ES-I3 (cell line): ENCODE data around the gene MSH4.
"Not testable (repeated sequence)": the region's sequence is repeated elsewhere in the genome, so short reads cannot be mapped to it uniquely, and the experiment has no call there.

Experiments used
- H3K36me3 ChIP-seq: 2 replicates; pipeline ENCODE4 v1.6.1; 2013; ENCODE audit warnings: mild to moderate bottlenecking, low read length, control low read depth, moderate library complexity; ENCODE audit not compliant: insufficient read depth
- H3K4me1 ChIP-seq: 2 replicates; pipeline ENCODE4 v1.6.1; 2013; ENCODE audit warnings: mild to moderate bottlenecking, control low read depth, low read length; ENCODE audit not compliant: insufficient read depth
- H3K9ac ChIP-seq: 2 replicates; pipeline ENCODE4 v1.6.1; 2013; ENCODE audit warnings: low read depth, mild to moderate bottlenecking, low read length, moderate library complexity
- H3K9me3 ChIP-seq: 2 replicates; pipeline ENCODE4 v1.6.1; 2013; ENCODE audit warnings: mild to moderate bottlenecking, low read length, moderate library complexity; ENCODE audit not compliant: control insufficient read depth, insufficient read depth

MSH4 gene

GRCh38 chr1:75812065-75812464, 15.4 kb downstream of the MSH4 start:
- Histone ChIP-seq H3K9ac (no peak overlapping the region), H3K9me3 (no peaks in the 10 kb centered on the region), H3K36me3 (no peaks in the 10 kb centered on the region), H3K4me1 (no peaks in the 10 kb centered on the region)

GRCh38 chr1:75823596-75823995, 26.9 kb downstream of the MSH4 start:
- H3K36me3 ChIP-seq, H3K9me3 ChIP-seq, H3K9ac ChIP-seq, H3K4me1 ChIP-seq: not testable (repeated sequence)

- no peaks in the 10 kb centered on the region for H3K9me3 ChIP-seq
- no peak overlapping the region for H3K9ac ChIP-seq
- H3K4me1 ChIP-seq: no peaks in the 10 kb centered on the region
- H3K36me3 ChIP-seq: no peaks in the 10 kb centered on the region
Observed at GRCh38 chr1:75836528-75837100, 39.9 kb downstream of the MSH4 start.

GRCh38 chr1:75838079-75838478, 41.4 kb downstream of the MSH4 start:
- no peaks in the 10 kb centered on the region for H3K4me1 ChIP-seq
- no peak overlapping the region for H3K9ac ChIP-seq
- H3K36me3 ChIP-seq: no peaks in the 10 kb centered on the region
- H3K9me3 ChIP-seq: no peaks in the 10 kb centered on the region

- Histone ChIP-seq H3K9ac (no peak overlapping the region), H3K4me1 (no peaks in the 10 kb centered on the region), H3K9me3 (no peaks in the 10 kb centered on the region), H3K36me3 (no peaks in the 10 kb centered on the region)
Observed at GRCh38 chr1:75841421-75841820, 44.7 kb downstream of the MSH4 start.

- H3K36me3 ChIP-seq: no peaks in the 10 kb centered on the region
- H3K9me3 ChIP-seq: no peaks in the 10 kb centered on the region
- H3K9ac ChIP-seq: no peak overlapping the region
- no peaks in the 10 kb centered on the region for H3K4me1 ChIP-seq
Observed at GRCh38 chr1:75845576-75845975, 48.9 kb downstream of the MSH4 start.

- Histone ChIP-seq H3K9me3 (no peaks in the 10 kb centered on the region), H3K4me1 (no peaks in the 10 kb centered on the region), H3K9ac (no peak overlapping the region), H3K36me3 (no peaks in the 10 kb centered on the region; the same call in 1 of the 2 replicates)
Observed at GRCh38 chr1:75855010-75855409, 58.3 kb downstream of the MSH4 start.

- Histone ChIP-seq H3K9ac (no peak overlapping the region), H3K9me3 (no peaks in the 10 kb centered on the region), H3K4me1 (no peaks in the 10 kb centered on the region), H3K36me3 (no peaks in the 10 kb centered on the region; the same call in 1 of the 2 replicates)
Observed at GRCh38 chr1:75855734-75856133, 59.1 kb downstream of the MSH4 start.

GRCh38 chr1:75861831-75862230, 65.1 kb downstream of the MSH4 start:
- no peaks in the 10 kb centered on the region for H3K4me1 ChIP-seq
- no peaks in the 10 kb centered on the region for H3K36me3 ChIP-seq
- no peaks in the 10 kb centered on the region for H3K9me3 ChIP-seq
- H3K9ac ChIP-seq: no peak overlapping the region

GRCh38 chr1:75870951-75871350, 74.3 kb downstream of the MSH4 start:
- Histone ChIP-seq H3K9me3 (no peaks in the 10 kb centered on the region; the same call in 1 of the 2 replicates), H3K36me3 (no peaks in the 10 kb centered on the region), H3K4me1 (peaks cover 6% of the 10 kb centered on the region; the same call in 1 of the 2 replicates), H3K9ac (no peak overlapping the region)

GRCh38 chr1:75879985-75880384, 83.3 kb downstream of the MSH4 start:
- Histone ChIP-seq H3K9ac (no peak overlapping the region), H3K36me3 (no peaks in the 10 kb centered on the region), H3K9me3 (no peaks in the 10 kb centered on the region), H3K4me1 (no peaks in the 10 kb centered on the region)

GRCh38 chr1:75884437-75884836, 87.8 kb downstream of the MSH4 start:
- Histone ChIP-seq H3K4me1 (no peaks in the 10 kb centered on the region), H3K36me3 (no peaks in the 10 kb centered on the region), H3K9ac (no peak overlapping the region), H3K9me3 (no peaks in the 10 kb centered on the region)

GRCh38 chr1:75901371-75901770, 104.7 kb downstream of the MSH4 start:
- Histone ChIP-seq H3K9me3 (no peaks in the 10 kb centered on the region), H3K36me3 (no peaks in the 10 kb centered on the region), H3K4me1 (no peaks in the 10 kb centered on the region), H3K9ac (no peak overlapping the region)

GRCh38 chr1:75908717-75909152, 112.1 kb downstream of the MSH4 start:
- no peaks in the 10 kb centered on the region for H3K36me3 ChIP-seq
- H3K4me1 ChIP-seq: peaks cover 6% of the 10 kb centered on the region
- H3K9me3 ChIP-seq: no peaks in the 10 kb centered on the region; the same call in 1 of the 2 replicates
- H3K9ac ChIP-seq: no peak overlapping the region

GRCh38 chr1:75916834-75917233, 120.2 kb downstream of the MSH4 start:
- H3K9me3 ChIP-seq: no peaks in the 10 kb centered on the region

GRCh38 chr1:75922698-75923097, 126.0 kb downstream of the MSH4 start:
- H3K4me1 ChIP-seq: no peaks in the 10 kb centered on the region
- no peaks in the 10 kb centered on the region for H3K9me3 ChIP-seq
- H3K36me3 ChIP-seq: no peaks in the 10 kb centered on the region
- H3K9ac ChIP-seq: no peak overlapping the region

More at GRCh38 chr1:75916834-75917233, 120.2 kb downstream of the MSH4 start:
- no peaks in the 10 kb centered on the region for H3K4me1 ChIP-seq
- no peak overlapping the region for H3K9ac ChIP-seq
- no peaks in the 10 kb centered on the region for H3K36me3 ChIP-seq
